IMR-90 (cell line): Measurements from ENCODE around the gene SF3A2. TPM values are rescaled to one million over a fixed set of nuclear protein-coding genes. Genes with fewer than 3 reads are reported as not detected.

Source experiments
- ATAC-seq: fragments of 200-7000 bp; cut with Tn5 transposase; 2 replicates; pipeline ENCODE4 v1.9.1; 2020; ENCODE audit warnings: low read depth, mild to moderate bottlenecking, moderate library complexity
- BruUV-seq: library from RNA; stranded (reverse); fragments of 400-500 nt; replicated peaks from 2 replicates; lab custom pipeline; 2021; lab: Mats Ljungman, UMichigan
- CTCF ChIA-PET: fragments of 300-600 bp; formaldehyde crosslinking; extraction: SDS; loops from one replicate; lab custom pipeline; 2021; ENCODE audit warnings: antibody characterized with exemption; lab: Yijun Ruan, JAX
- POLR2A ChIA-PET: fragments of 300-600 bp; sonication (Branson Sonifier 250); formaldehyde crosslinking; loops from one replicate; lab custom pipeline; 2022; ENCODE audit warnings: antibody characterized with exemption; ENCODE audit not compliant: unreplicated experiment; lab: Charles Lee
- DNase-seq: peaks from one replicate; pipeline ENCODE4 v3.0.0; 2013
- H2AFZ ChIP-seq: replicated peaks from 2 replicates; pipeline ENCODE3; 2013; ENCODE audit warnings: low read length, mild to moderate bottlenecking; ENCODE audit not compliant: poor library complexity
- H2AK5ac ChIP-seq: 2 replicates; pipeline ENCODE4 v1.6.1; 2013; ENCODE audit warnings: low read depth, low read length, inconsistent platforms
- H2AK9ac ChIP-seq: replicated peaks from 2 replicates; pipeline ENCODE3; 2013; ENCODE audit warnings: mild to moderate bottlenecking, low read depth, low read length, moderate library complexity; ENCODE audit not compliant: poor library complexity
- H2BK120ac ChIP-seq: 2 replicates; pipeline ENCODE4 v1.6.1; 2013; ENCODE audit warnings: low read depth, low read length, inconsistent platforms
- H2BK15ac ChIP-seq: 3 replicates; pipeline ENCODE4 v1.6.1; 2013; ENCODE audit warnings: low read depth, low read length, inconsistent platforms
- H2BK20ac ChIP-seq: 2 replicates; pipeline ENCODE4 v1.6.1; 2013; ENCODE audit warnings: low read depth, mild to moderate bottlenecking, inconsistent platforms, low read length, moderate library complexity
- H2BK5ac ChIP-seq: 2 replicates; pipeline ENCODE4 v1.6.1; 2013; ENCODE audit warnings: mild to moderate bottlenecking, low read depth, low read length, inconsistent platforms; ENCODE audit not compliant: poor library complexity, severe bottlenecking
- H3K14ac ChIP-seq: replicated peaks from 2 replicates; pipeline ENCODE4 v1.6.1; 2013; ENCODE audit warnings: low read depth, low read length, inconsistent platforms
- H3K18ac ChIP-seq: 2 replicates; pipeline ENCODE4 v1.6.1; 2013; ENCODE audit warnings: low read depth, low read length, control low read depth
- H3K23ac ChIP-seq: 2 replicates; pipeline ENCODE4 v1.6.1; 2013; ENCODE audit warnings: low read depth, low read length, inconsistent platforms
- H3K27ac ChIP-seq: 2 replicates; pipeline ENCODE4 v1.5.1; 2013; ENCODE audit warnings: mild to moderate bottlenecking, control low read depth, low read length; ENCODE audit not compliant: insufficient read depth
- H3K27me3 ChIP-seq: 2 replicates; pipeline ENCODE4 v1.6.1; 2013; ENCODE audit warnings: low read length; ENCODE audit not compliant: control insufficient read depth, insufficient read depth
- H3K36me3 ChIP-seq: 2 replicates; pipeline ENCODE4 v1.6.1; 2013; ENCODE audit warnings: low read length, mixed read lengths; ENCODE audit not compliant: control insufficient read depth, insufficient read depth
- H3K4ac ChIP-seq: 2 replicates; pipeline ENCODE4 v1.6.1; 2013; ENCODE audit warnings: low read depth, low read length, inconsistent platforms
- H3K4me1 ChIP-seq: 2 replicates; pipeline ENCODE4 v1.6.1; 2013; ENCODE audit warnings: low read length, mixed read lengths; ENCODE audit not compliant: control insufficient read depth, insufficient read depth
- H3K4me2 ChIP-seq: 2 replicates; pipeline ENCODE4 v1.6.1; 2013; ENCODE audit warnings: low read depth, mild to moderate bottlenecking, control low read depth, low read length, moderate library complexity
- H3K4me3 ChIP-seq: 2 replicates; pipeline ENCODE4 v1.5.1; 2013; ENCODE audit warnings: low read depth, mild to moderate bottlenecking, control low read depth, low read length, moderate library complexity; ENCODE audit not compliant: insufficient read depth
- H3K56ac ChIP-seq: 2 replicates; pipeline ENCODE4 v1.6.1; 2013; ENCODE audit warnings: low read length, inconsistent platforms; ENCODE audit not compliant: insufficient read depth; ENCODE audit errors: extremely low read depth
- H3K79me1 ChIP-seq, 2 experiments: 2 replicates each; pipeline ENCODE4 v1.6.1; 2013; ENCODE audit warnings: low read length in 2 of 2, inconsistent platforms in 1 of 2, low read depth in 1 of 2
- H3K9ac ChIP-seq: 2 replicates; pipeline ENCODE4 v1.6.1; 2013; ENCODE audit warnings: low read depth, low read length, control low read depth
- H3K9me1 ChIP-seq: 2 replicates; pipeline ENCODE4 v1.6.1; 2013; ENCODE audit warnings: low read length, inconsistent platforms; ENCODE audit not compliant: insufficient read depth
- H3K9me3 ChIP-seq: 2 replicates; pipeline ENCODE4 v1.6.1; 2013; ENCODE audit warnings: low read length; ENCODE audit not compliant: control insufficient read depth, insufficient read depth
- H4K20me1 ChIP-seq: 2 replicates; pipeline ENCODE4 v1.6.1; 2013; ENCODE audit warnings: low read length, inconsistent platforms; ENCODE audit not compliant: insufficient read depth
- H4K5ac ChIP-seq: 2 replicates; pipeline ENCODE4 v1.6.1; 2013; ENCODE audit warnings: mild to moderate bottlenecking, low read depth, low read length, control low read depth
- H4K8ac ChIP-seq, 2 experiments: 2 replicates each; pipeline ENCODE4 v1.6.1; 2013; ENCODE audit warnings: low read depth in 2 of 2, low read length in 2 of 2, control low read depth in 1 of 2, inconsistent platforms in 1 of 2
- H4K91ac ChIP-seq: 2 replicates; pipeline ENCODE4 v1.6.1; 2013; ENCODE audit warnings: low read depth, low read length, inconsistent platforms; ENCODE audit not compliant: insufficient read depth
- BHLHE40 ChIP-seq: fragments of 150-350 bp; IDR thresholded peaks from 2 replicates; pipeline ENCODE4 v1.6.1; 2016; ENCODE audit warnings: mild to moderate bottlenecking, low read depth, low read length
- CEBPB ChIP-seq: IDR thresholded peaks from 2 replicates; pipeline ENCODE4 v1.6.1; 2012; ENCODE audit warnings: low read depth, low read length, improper control_type of control experiment
- CHD1 ChIP-seq: IDR thresholded peaks from 2 replicates; pipeline ENCODE4 v1.6.1; 2012; ENCODE audit warnings: low read depth, low read length, improper control_type of control experiment
- CTCF ChIP-seq: conservative IDR thresholded peaks from 2 replicates; pipeline ENCODE4 v1.5.1; 2012; ENCODE audit warnings: mild to moderate bottlenecking, low read depth, low read length, improper control_type of control experiment
- ELK1 ChIP-seq: fragments of 150-350 bp; IDR thresholded peaks from 2 replicates; pipeline ENCODE4 v1.6.1; 2016; ENCODE audit warnings: low read depth, mild to moderate bottlenecking, low read length, moderate library complexity, borderline replicate concordance
- FOS ChIP-seq: fragments of 150-350 bp; IDR thresholded peaks from 2 replicates; pipeline ENCODE4 v1.6.1; 2016; ENCODE audit warnings: low read depth, low read length
- MAFK ChIP-seq: IDR thresholded peaks from 2 replicates; pipeline ENCODE4 v1.6.1; 2012; ENCODE audit warnings: low read depth, low read length, improper control_type of control experiment
- MAZ ChIP-seq: IDR thresholded peaks from 2 replicates; pipeline ENCODE4 v1.6.1; 2012; ENCODE audit warnings: low read depth, mild to moderate bottlenecking, low read length, improper control_type of control experiment, moderate library complexity, borderline replicate concordance
- MXI1 ChIP-seq: IDR thresholded peaks from 2 replicates; pipeline ENCODE4 v1.6.1; 2012; ENCODE audit warnings: low read depth, mild to moderate bottlenecking, low read length, moderate library complexity, borderline replicate concordance
- NFE2L2 ChIP-seq: fragments of 150-350 bp; IDR thresholded peaks from 2 replicates; pipeline ENCODE4 v1.6.1; 2016; ENCODE audit warnings: low read depth, mild to moderate bottlenecking, low read length
- POLR2A ChIP-seq: IDR thresholded peaks from 2 replicates; pipeline ENCODE4 v1.6.1; 2012; ENCODE audit warnings: mild to moderate bottlenecking, low read depth, low read length
- RAD21 ChIP-seq: IDR thresholded peaks from 2 replicates; pipeline ENCODE4 v1.6.1; 2012; ENCODE audit warnings: low read length, improper control_type of control experiment
- RCOR1 ChIP-seq: IDR thresholded peaks from 2 replicates; pipeline ENCODE4 v1.6.1; 2012; ENCODE audit warnings: mild to moderate bottlenecking, low read length, improper control_type of control experiment; ENCODE audit not compliant: insufficient replicate concordance
- RFX5 ChIP-seq: IDR thresholded peaks from 2 replicates; pipeline ENCODE4 v1.8.0; 2012; ENCODE audit warnings: low read depth, mild to moderate bottlenecking, low read length, moderate library complexity
- SMC3 ChIP-seq: fragments of 150-350 bp; IDR thresholded peaks from 2 replicates; pipeline ENCODE4 v1.6.1; 2016; ENCODE audit warnings: low read depth, mild to moderate bottlenecking, antibody characterized with exemption, low read length, moderate library complexity
- USF2 ChIP-seq: fragments of 150-350 bp; IDR thresholded peaks from 2 replicates; pipeline ENCODE4 v1.6.1; 2017; ENCODE audit warnings: mild to moderate bottlenecking, antibody characterized with exemption, low read length, low read depth
- WGBS, 2 experiments: methylation state at CpG; one replicate each; pipeline versions ENCODE4 v1.1.5 to v1.1.7; 2013; ENCODE audit warnings: missing lambda C conversion rate in 2 of 2; ENCODE audit not compliant: insufficient read length in 1 of 2; ENCODE audit errors: extremely low coverage in 2 of 2; 5-methylcytosine and 5-hydroxymethylcytosine counted together
- dilution Hi-C: fragments of 300-500 bp; cut with HindIII; formaldehyde crosslinking; loops from one replicate; pipeline ENCODE4 v1.14.3; 2018; ENCODE audit warnings: low sequenced_read_pairs; ENCODE audit not compliant: unreplicated experiment
- in situ Hi-C: fragments of 300-500 bp; cut with MboI; formaldehyde crosslinking; loops from 3 replicates; pipeline ENCODE4 v1.14.3; 2019; ENCODE audit warnings: low sequenced_read_pairs, inconsistent platforms, mixed read lengths
- intact Hi-C: fragments of 100-400 bp; cut with micrococcal nuclease; formaldehyde crosslinking; loops from 2 replicates; pipeline ENCODE4 v1.10.0; 2022
- polyA plus RNA-seq, 3 experiments: library from polyadenylated mRNA; depleted of rRNA; stranded (reverse); fragments of >200 nt; gene quantifications; 2 replicates each; pipeline ENCODE4 v1.2.3, GENCODE V29; 2012; ENCODE audit warnings: low replicate concordance in 1 of 3
- total RNA-seq: library from RNA; depleted of rRNA; stranded (reverse); fragments of >200 nt; gene quantifications from 2 replicates; pipeline ENCODE4 v1.2.3, GENCODE V29; 2012

Gene SF3A2
- total and polyA plus RNA-seq, 2 of the 4 experiments (the other 2 are of a cell fraction), result 4.8 to 34.5 TPM

GRCh38 chr19:2283835-2284507 lies 47.3 kb downstream of the SF3A2 start:
- Histone ChIP-seq H2BK20ac (no peak overlapping the region), H2BK5ac (no peak overlapping the region), H4K91ac (no peak overlapping the region), H4K5ac (no peak overlapping the region), H2BK120ac (no peak overlapping the region), H3K4ac (no peak overlapping the region), H3K27ac (no peak overlapping the region), H3K4me1 (peaks cover 7% of the 10 kb centered on the region), H3K9me1 (no peaks in the 10 kb centered on the region), H3K18ac (no peak overlapping the region), H2BK15ac (no peak overlapping the region), H4K8ac (no peak overlapping the region), H2AK9ac (no peak overlapping the region), H3K36me3 (no peaks in the 10 kb centered on the region), H2AK5ac (no peak overlapping the region), H3K56ac (no peak overlapping the region), H3K9ac (no peak overlapping the region), H3K79me1 (no peaks in the 10 kb centered on the region), H4K20me1 (peaks cover 6% of the 10 kb centered on the region), H3K27me3 (peaks cover 27% of the 10 kb centered on the region), H3K23ac (no peak overlapping the region), H3K4me2 (no peak overlapping the region), H3K14ac (no peak overlapping the region), H2AFZ (no peak overlapping the region), H3K4me3 (no peak overlapping the region), H3K9me3 (no peaks in the 10 kb centered on the region)
- intact Hi-C loops (no loop called here), dilution Hi-C loops (no loop called here), in situ Hi-C loops (no loop called here)
- 100% methylated on average over 2 of the region's 8 CpGs; no CpG with 5 or more reads in 1 of the 2 experiments for WGBS, 2 experiments
- DNase-seq (no peak), ATAC-seq (no peak)
- ChIA-PET CTCF (no interaction called here), POLR2A (no interaction called here)
- TF ChIP-seq SMC3 (no peak), CHD1 (no peak), RCOR1 (no peak), CEBPB (no peak), ELK1 (no peak), MAZ (no peak), MXI1 (no peak), RAD21 (no peak), FOS (no peak), USF2 (no peak), POLR2A (no peak), NFE2L2 (no peak), RFX5 (no peak), BHLHE40 (no peak), MAFK (no peak), CTCF (no peak)
- no TSS peak for BruUV-seq
